Measurements from ENCODE around the gene CSGALNACT2.
"Not testable (repeated sequence)": the region's sequence is repeated elsewhere in the genome, so short reads cannot be mapped to it uniquely, and the experiment has no call there.

The CSGALNACT2 gene

GRCh38 chr10:43220251-43220650, 82.0 kb downstream of the CSGALNACT2 start:
- not testable (repeated sequence) for H3K9me3 ChIP-seq (ENCODE audit: control insufficient read depth in 5 of 5, low read length in 5 of 5); H3K4me1 ChIP-seq (ENCODE audit: control insufficient read depth in 5 of 5, insufficient read depth in 5 of 5, low read length in 5 of 5); H3K4me3 ChIP-seq (ENCODE audit: low read depth in 1 of 5, low read length in 5 of 5); H3K36me3 ChIP-seq (ENCODE audit: control insufficient read depth in 5 of 5, insufficient read depth in 5 of 5, low read length in 5 of 5); H3K9ac ChIP-seq (ENCODE audit: low read length in 5 of 5); H3K27ac ChIP-seq (ENCODE audit: low read depth, low read length)
- peaks cover 14 to 40% (median 17%) of the 10 kb centered on the region in 5 donors for H3K27me3 ChIP-seq (ENCODE audit: control insufficient read depth in 5 of 5, insufficient read depth in 4 of 5, low read length in 5 of 5)

GRCh38 chr10:43220657-43221418, 82.6 kb downstream of the CSGALNACT2 start:
- no peak overlapping the region for H3K27ac ChIP-seq (ENCODE audit: low read depth, low read length)
- H3K9me3 ChIP-seq (ENCODE audit: control insufficient read depth in 5 of 5, low read length in 5 of 5), result no peaks in the 10 kb centered on the region
- no peaks in the 10 kb centered on the region for H3K4me1 ChIP-seq (ENCODE audit: control insufficient read depth in 5 of 5, insufficient read depth in 5 of 5, low read length in 5 of 5)

GRCh38 chr10:43221419-43222209, 83.4 kb downstream of the CSGALNACT2 start:
- Histone ChIP-seq H3K27me3 (ENCODE audit: control insufficient read depth in 5 of 5, insufficient read depth in 4 of 5, low read length in 5 of 5) (peaks cover 11 to 35% (median 16%) of the 10 kb centered on the region in 5 donors), H3K27ac (ENCODE audit: low read depth, low read length) (no peak overlapping the region), H3K4me3 (ENCODE audit: low read depth in 1 of 5, low read length in 5 of 5) (no peak overlapping the region), H3K9me3 (ENCODE audit: control insufficient read depth in 5 of 5, low read length in 5 of 5) (no peaks in the 10 kb centered on the region), H3K4me1 (ENCODE audit: control insufficient read depth in 5 of 5, insufficient read depth in 5 of 5, low read length in 5 of 5) (no peaks in the 10 kb centered on the region), H3K36me3 (ENCODE audit: control insufficient read depth in 5 of 5, insufficient read depth in 5 of 5, low read length in 5 of 5) (no peaks in the 10 kb centered on the region), H3K9ac (ENCODE audit: low read length in 5 of 5) (no peak overlapping the region)

More at GRCh38 chr10:43220657-43221418, 82.6 kb downstream of the CSGALNACT2 start:
- Histone ChIP-seq H3K27me3 (ENCODE audit: control insufficient read depth in 5 of 5, insufficient read depth in 4 of 5, low read length in 5 of 5) (peaks cover 11 to 40% (median 16%) of the 10 kb centered on the region in 5 donors), H3K36me3 (ENCODE audit: control insufficient read depth in 5 of 5, insufficient read depth in 5 of 5, low read length in 5 of 5) (no peaks in the 10 kb centered on the region), H3K9ac (ENCODE audit: low read length in 5 of 5) (no peak overlapping the region), H3K4me3 (ENCODE audit: low read depth in 1 of 5, low read length in 5 of 5) (no peak overlapping the region)

GRCh38 chr10:43222210-43222720, 84.0 kb downstream of the CSGALNACT2 start:
- Histone ChIP-seq H3K4me3 (ENCODE audit: low read depth in 1 of 5, low read length in 5 of 5) (no peak overlapping the region), H3K27me3 (ENCODE audit: control insufficient read depth in 5 of 5, insufficient read depth in 4 of 5, low read length in 5 of 5) (peaks cover 11 to 29% (median 16%) of the 10 kb centered on the region in 5 donors), H3K9me3 (ENCODE audit: control insufficient read depth in 5 of 5, low read length in 5 of 5) (no peaks in the 10 kb centered on the region), H3K4me1 (ENCODE audit: control insufficient read depth in 5 of 5, insufficient read depth in 5 of 5, low read length in 5 of 5) (no peaks in the 10 kb centered on the region), H3K36me3 (ENCODE audit: control insufficient read depth in 5 of 5, insufficient read depth in 5 of 5, low read length in 5 of 5) (no peaks in the 10 kb centered on the region), H3K9ac (ENCODE audit: low read length in 5 of 5) (no peak overlapping the region), H3K27ac (ENCODE audit: low read depth, low read length) (no peak overlapping the region)

- no peak overlapping the region for H3K9ac ChIP-seq (ENCODE audit: low read length in 5 of 5)
- H3K4me3 ChIP-seq (ENCODE audit: low read depth in 1 of 5, low read length in 5 of 5), result no peak overlapping the region
- no peak overlapping the region for H3K27ac ChIP-seq (ENCODE audit: low read depth, low read length)
- no peaks in the 10 kb centered on the region for H3K4me1 ChIP-seq (ENCODE audit: control insufficient read depth in 5 of 5, insufficient read depth in 5 of 5, low read length in 5 of 5)
- no peaks in the 10 kb centered on the region for H3K9me3 ChIP-seq (ENCODE audit: control insufficient read depth in 5 of 5, low read length in 5 of 5)
- no peaks in the 10 kb centered on the region for H3K36me3 ChIP-seq (ENCODE audit: control insufficient read depth in 5 of 5, insufficient read depth in 5 of 5, low read length in 5 of 5)
- H3K27me3 ChIP-seq (ENCODE audit: control insufficient read depth in 5 of 5, insufficient read depth in 4 of 5, low read length in 5 of 5), result peaks cover 5 to 25% (median 20%) of the 10 kb centered on the region in 5 donors
These were observed 84.8 kb downstream of the CSGALNACT2 start for GRCh38 chr10:43223056-43223455.

GRCh38 chr10:43224321-43224720, 86.1 kb downstream of the CSGALNACT2 start:
- Histone ChIP-seq H3K9me3 (ENCODE audit: control insufficient read depth in 5 of 5, low read length in 5 of 5) (no peaks in the 10 kb centered on the region), H3K27me3 (ENCODE audit: control insufficient read depth in 5 of 5, insufficient read depth in 4 of 5, low read length in 5 of 5) (peaks cover 12 to 27% (median 27%) of the 10 kb centered on the region in 5 donors), H3K27ac (ENCODE audit: low read depth, low read length) (no peak overlapping the region), H3K36me3 (ENCODE audit: control insufficient read depth in 5 of 5, insufficient read depth in 5 of 5, low read length in 5 of 5) (no peaks in the 10 kb centered on the region), H3K9ac (ENCODE audit: low read length in 5 of 5) (no peak overlapping the region), H3K4me3 (ENCODE audit: low read depth in 1 of 5, low read length in 5 of 5) (no peak overlapping the region), H3K4me1 (ENCODE audit: control insufficient read depth in 5 of 5, insufficient read depth in 5 of 5, low read length in 5 of 5) (peaks cover 0 to 8% (median 5%) of the 10 kb centered on the region in 5 donors)

GRCh38 chr10:43225004-43225786, 87.0 kb downstream of the CSGALNACT2 start:
- H3K9ac ChIP-seq (ENCODE audit: low read length in 5 of 5), result no peak overlapping the region
- H3K27ac ChIP-seq (ENCODE audit: low read depth, low read length), result no peak overlapping the region
- no peaks in the 10 kb centered on the region for H3K9me3 ChIP-seq (ENCODE audit: control insufficient read depth in 5 of 5, low read length in 5 of 5)
- H3K36me3 ChIP-seq (ENCODE audit: control insufficient read depth in 5 of 5, insufficient read depth in 5 of 5, low read length in 5 of 5), result no peaks in the 10 kb centered on the region
- H3K27me3 ChIP-seq (ENCODE audit: control insufficient read depth in 5 of 5, insufficient read depth in 4 of 5, low read length in 5 of 5), result peaks cover 16 to 30% (median 23%) of the 10 kb centered on the region in 5 donors
- H3K4me3 ChIP-seq (ENCODE audit: low read depth in 1 of 5, low read length in 5 of 5), result no peak overlapping the region
- peaks cover 0 to 16% (median 9%) of the 10 kb centered on the region in 5 donors for H3K4me1 ChIP-seq (ENCODE audit: control insufficient read depth in 5 of 5, insufficient read depth in 5 of 5, low read length in 5 of 5)

- peaks cover 21 to 36% (median 28%) of the 10 kb centered on the region in 5 donors for H3K27me3 ChIP-seq (ENCODE audit: control insufficient read depth in 5 of 5, insufficient read depth in 4 of 5, low read length in 5 of 5)
- no peaks in the 10 kb centered on the region for H3K9me3 ChIP-seq (ENCODE audit: control insufficient read depth in 5 of 5, low read length in 5 of 5)
- H3K36me3 ChIP-seq (ENCODE audit: control insufficient read depth in 5 of 5, insufficient read depth in 5 of 5, low read length in 5 of 5), result no peaks in the 10 kb centered on the region
- no peak overlapping the region for H3K27ac ChIP-seq (ENCODE audit: low read depth, low read length)
- no peak overlapping the region for H3K9ac ChIP-seq (ENCODE audit: low read length in 5 of 5)
- no peak overlapping the region for H3K4me3 ChIP-seq (ENCODE audit: low read depth in 1 of 5, low read length in 5 of 5)
- peaks cover 0 to 20% (median 9%) of the 10 kb centered on the region in 5 donors for H3K4me1 ChIP-seq (ENCODE audit: control insufficient read depth in 5 of 5, insufficient read depth in 5 of 5, low read length in 5 of 5)
These were observed 87.5 kb downstream of the CSGALNACT2 start for GRCh38 chr10:43225787-43226153.

- H3K4me1 ChIP-seq (ENCODE audit: control insufficient read depth in 5 of 5, insufficient read depth in 5 of 5, low read length in 5 of 5), result peaks cover 0 to 20% (median 9%) of the 10 kb centered on the region in 5 donors
- no peaks in the 10 kb centered on the region for H3K9me3 ChIP-seq (ENCODE audit: control insufficient read depth in 5 of 5, low read length in 5 of 5)
- peaks cover 25 to 43% (median 32%) of the 10 kb centered on the region in 5 donors for H3K27me3 ChIP-seq (ENCODE audit: control insufficient read depth in 5 of 5, insufficient read depth in 4 of 5, low read length in 5 of 5)
- no peak overlapping the region for H3K27ac ChIP-seq (ENCODE audit: low read depth, low read length)
- H3K4me3 ChIP-seq (ENCODE audit: low read depth in 1 of 5, low read length in 5 of 5), result no peak overlapping the region
- H3K9ac ChIP-seq (ENCODE audit: low read length in 5 of 5), result no peak overlapping the region
- no peaks in the 10 kb centered on the region for H3K36me3 ChIP-seq (ENCODE audit: control insufficient read depth in 5 of 5, insufficient read depth in 5 of 5, low read length in 5 of 5)
These were observed 88.2 kb downstream of the CSGALNACT2 start for GRCh38 chr10:43226441-43226840.

All from subcutaneous abdominal adipose tissue (tissue), 5 donors.